C4-2B (cell line): ENCODE data around the gene GALNT1.

Experiments used
- H3K27ac ChIP-seq: fragments of 450-650 bp; 2 replicates; pipeline ENCODE4 v1.5.1; 2017
- CTCF ChIP-seq: fragments of 450-650 bp; conservative IDR thresholded peaks from 2 replicates; pipeline ENCODE4 v1.5.1; 2017; ENCODE audit warnings: mild to moderate bottlenecking
- ZFX ChIP-seq: fragments of 450-650 bp; IDR thresholded peaks from 2 replicates; pipeline ENCODE4 v1.6.1; 2017

Gene GALNT1

GRCh38 chr18:35673682-35674081 lies 92.1 kb downstream of the GALNT1 start:
- TF ChIP-seq ZFX (no peak), CTCF (no peak)
- H3K27ac ChIP-seq, result no peak overlapping the region

- no peak for TF ChIP-seq CTCF
- TF ChIP-seq ZFX, result no peak
- no peak overlapping the region for H3K27ac ChIP-seq
These were observed 98.6 kb downstream of the GALNT1 start for GRCh38 chr18:35680139-35680551.

- H3K27ac ChIP-seq, result no peak overlapping the region
- TF ChIP-seq ZFX (no peak), CTCF (no peak)
These were observed 100.8 kb downstream of the GALNT1 start for GRCh38 chr18:35682281-35682867.

- no peak overlapping the region for H3K27ac ChIP-seq
- TF ChIP-seq ZFX, result no peak
- TF ChIP-seq CTCF, result no peak
These were observed 101.5 kb downstream of the GALNT1 start for GRCh38 chr18:35683021-35683420.

- H3K27ac ChIP-seq, result no peak overlapping the region
- TF ChIP-seq CTCF, result no peak
These were observed 107.2 kb downstream of the GALNT1 start for GRCh38 chr18:35688757-35689156.

GRCh38 chr18:35689728-35690127 lies 108.2 kb downstream of the GALNT1 start:
- H3K27ac ChIP-seq, result no peak overlapping the region
- TF ChIP-seq ZFX (no peak), CTCF (no peak)

- no peak overlapping the region for H3K27ac ChIP-seq
- TF ChIP-seq ZFX, result no peak
- TF ChIP-seq CTCF, result no peak
These were observed 110.1 kb downstream of the GALNT1 start for GRCh38 chr18:35691625-35692024.
